GM21529 (cell line): ENCODE data around the gene CNBP.
A peak's percentile ranks its signal among the peaks of the same experiment; 100 is the strongest.

Experiments used
- ATAC-seq: cut with Tn5 transposase; IDR thresholded peaks from one replicate; pipeline ENCODE4 v1.9.1; 2021; ENCODE audit not compliant: unreplicated experiment

CNBP gene

DNA sequence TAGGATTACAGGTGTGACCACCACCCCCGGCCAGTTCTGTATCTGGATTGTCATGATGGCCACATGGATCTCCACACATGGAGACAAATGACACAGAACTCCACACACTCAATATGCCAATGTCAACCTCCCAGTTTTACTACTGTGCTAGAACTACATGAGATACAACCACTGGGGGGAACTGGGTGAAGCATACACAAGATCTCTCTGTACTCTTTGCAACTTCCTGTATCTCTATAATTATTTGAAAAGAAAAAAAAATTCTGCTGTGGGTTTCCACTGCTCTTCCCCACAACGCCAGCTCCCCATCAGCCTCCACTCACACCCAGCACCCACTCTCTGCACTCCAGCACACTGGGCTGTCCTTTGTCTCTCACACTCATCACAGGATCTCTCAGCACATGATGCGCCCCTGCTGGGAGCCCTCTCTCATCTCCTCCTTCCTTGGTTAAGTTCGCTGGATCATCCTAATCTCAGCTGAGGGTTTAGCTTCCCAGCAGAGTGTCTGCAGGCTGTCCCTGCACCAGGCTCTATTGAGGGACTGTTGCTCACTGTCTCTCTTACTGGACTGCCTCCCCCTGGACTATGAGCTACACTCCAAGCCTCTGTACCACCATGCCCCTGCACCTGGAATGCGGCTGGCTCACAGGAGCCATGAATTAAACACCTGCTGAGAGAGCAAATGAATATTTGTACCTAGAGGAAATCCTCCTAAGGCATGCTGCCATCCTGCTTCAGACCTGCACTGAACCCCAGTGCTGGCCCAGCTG lies 51.4 kb downstream of the CNBP start:
- ATAC-seq, result no peak

DNA sequence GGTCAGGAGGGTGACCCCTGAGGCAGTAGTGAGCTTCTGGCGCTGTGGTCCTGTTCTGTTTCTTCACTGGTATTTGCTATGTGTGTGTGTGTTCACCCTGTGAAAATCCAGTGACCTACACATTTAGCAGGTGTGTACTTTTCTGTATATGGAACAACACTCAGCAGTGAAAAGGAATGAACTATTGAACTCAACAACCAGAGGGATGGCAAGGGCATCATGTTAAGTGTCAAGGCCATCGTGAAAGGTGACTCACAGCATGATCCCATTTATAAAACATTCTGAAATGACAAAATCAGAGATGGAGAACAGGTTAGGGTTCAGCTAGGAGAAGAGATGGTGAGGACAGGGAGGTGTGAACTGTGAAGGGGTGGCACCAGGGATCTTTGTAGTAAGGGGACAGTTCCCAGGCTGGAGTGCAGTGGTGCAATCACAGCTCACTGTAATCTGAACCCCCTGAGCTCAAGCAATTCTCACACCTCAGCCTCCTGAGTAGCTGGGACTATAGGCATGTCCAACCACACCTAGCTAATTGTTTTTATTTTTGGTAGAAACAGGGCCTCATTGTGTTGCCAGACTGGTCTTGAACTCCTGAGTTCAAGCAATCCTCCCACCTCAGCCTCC lies 52.1 kb downstream of the CNBP start:
- no peak for ATAC-seq

DNA sequence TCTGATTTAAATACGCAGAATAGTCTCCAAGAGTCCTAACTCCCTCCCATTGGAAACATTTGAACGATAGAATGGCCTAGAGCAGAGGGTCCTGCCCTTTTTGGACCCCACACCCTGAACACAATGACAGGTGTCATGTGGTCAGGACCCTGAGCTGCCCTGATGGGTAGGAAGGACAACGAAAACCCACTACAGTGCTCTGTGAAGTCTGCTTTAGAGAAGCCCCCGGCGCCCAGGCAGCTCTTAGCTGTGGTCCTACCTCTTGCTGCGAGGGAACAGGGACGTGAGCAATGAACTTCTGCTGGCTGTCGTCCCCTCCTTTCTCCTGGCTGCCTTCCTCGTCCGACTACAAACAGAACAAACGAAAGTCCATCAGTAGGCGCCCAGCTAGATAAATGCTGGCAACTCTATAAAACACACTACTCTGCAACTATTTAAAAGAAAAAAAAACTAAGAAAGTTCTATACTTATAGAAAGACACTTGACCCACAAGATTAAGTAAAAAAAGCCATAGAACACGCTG lies 53.3 kb downstream of the CNBP start:
- ATAC-seq, result no peak

DNA sequence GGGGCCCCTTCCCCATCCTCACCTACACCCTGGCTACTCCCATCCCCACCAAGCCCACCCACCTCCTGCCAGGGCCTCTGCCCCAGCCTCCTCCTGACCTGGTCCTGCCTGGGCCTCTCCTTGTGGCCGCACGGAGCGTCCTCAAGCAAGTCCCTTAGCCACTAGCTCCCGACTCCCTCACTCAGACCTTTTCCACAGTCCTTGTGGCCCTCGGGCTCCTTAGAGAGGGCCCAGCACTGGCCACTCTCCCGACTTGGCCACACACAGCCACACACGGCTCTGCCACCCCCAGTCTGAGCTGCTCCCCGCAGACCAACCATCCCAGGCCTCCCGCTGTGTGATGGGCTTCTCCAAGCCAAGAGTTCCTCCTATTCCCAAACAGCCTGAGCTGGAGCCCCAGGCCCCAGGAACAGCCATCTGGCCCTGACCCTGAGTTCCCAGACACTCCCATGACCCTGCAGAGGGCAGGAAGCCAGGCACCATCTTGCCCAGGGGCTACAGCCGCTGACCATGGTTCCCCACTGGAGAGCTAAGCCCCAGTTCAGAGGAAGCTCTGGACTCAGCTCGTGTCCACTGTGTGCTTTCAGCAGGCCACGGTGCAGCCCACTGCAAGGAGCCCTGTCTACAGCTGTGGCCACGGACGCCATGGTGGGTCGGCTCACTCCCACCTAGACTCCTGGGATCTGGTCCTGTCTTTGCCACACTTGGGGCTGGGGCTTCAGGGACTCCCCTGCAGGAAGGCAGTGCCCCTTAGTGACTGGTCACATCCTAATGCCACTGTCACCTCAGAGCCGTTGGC lies 55.1 kb downstream of the CNBP start:
- no peak for ATAC-seq

DNA sequence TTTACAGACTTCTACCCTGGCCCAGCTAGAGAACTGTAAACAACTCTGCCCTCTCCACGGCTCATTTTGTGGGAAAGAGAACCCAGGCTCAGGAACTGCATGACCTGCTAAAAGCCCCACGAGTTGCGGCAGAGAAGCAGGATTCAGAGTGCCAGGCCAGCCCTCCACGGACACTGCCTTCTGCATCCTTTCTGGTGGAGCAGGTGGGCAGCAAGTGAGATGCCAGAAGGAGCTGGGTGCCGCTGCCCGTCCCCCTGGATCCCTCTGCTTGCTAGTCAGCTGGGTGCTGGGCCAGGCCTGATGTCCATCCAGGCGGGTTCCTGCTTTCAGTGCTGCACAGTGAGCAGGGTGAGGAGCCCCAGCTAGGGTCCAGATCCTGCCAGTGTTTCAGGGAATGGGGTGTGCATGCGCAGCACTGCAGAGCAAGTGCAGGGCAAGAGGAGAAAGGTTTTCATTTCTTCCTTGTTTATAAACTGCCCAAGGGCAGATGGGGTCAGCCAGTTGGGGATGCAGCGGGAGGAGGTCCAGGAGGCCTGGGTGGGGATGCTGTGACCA lies 56.9 kb downstream of the CNBP start:
- no peak for ATAC-seq

DNA sequence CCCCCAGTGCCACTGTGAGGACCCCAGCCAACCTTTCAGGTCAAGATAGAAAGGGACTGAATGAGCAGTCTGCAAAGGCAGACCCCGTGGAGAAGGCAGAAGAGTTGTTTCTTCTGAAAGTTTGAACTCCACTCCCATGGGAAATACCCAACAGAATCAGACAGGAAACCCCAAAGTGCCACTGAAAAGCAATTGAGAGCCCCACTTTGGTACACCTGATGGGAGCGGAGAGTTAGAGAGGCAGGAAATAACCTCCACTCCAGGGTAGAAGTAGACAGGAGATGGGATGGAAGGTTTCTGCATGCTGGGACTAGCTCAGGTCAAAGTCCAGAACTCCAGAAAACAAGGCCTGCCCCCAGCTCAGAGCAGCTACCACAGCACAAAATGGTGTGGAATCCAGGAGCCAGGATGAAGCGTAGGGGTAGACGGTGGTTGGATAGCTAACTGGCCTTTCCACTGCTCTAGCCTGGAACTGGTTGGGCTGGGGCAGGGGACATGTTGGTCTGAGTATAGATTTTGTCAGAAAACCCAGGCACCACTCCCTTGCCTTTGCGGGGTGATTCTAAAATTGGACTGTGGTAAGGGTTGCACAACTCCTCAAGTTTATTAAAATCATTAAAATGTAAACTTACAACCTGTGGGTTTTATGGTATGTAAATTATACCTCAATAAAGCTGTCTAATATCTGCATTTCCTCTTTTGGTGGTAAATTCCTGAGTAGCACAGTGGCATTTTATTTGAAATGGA lies 60.2 kb downstream of the CNBP start:
- no peak for ATAC-seq

DNA sequence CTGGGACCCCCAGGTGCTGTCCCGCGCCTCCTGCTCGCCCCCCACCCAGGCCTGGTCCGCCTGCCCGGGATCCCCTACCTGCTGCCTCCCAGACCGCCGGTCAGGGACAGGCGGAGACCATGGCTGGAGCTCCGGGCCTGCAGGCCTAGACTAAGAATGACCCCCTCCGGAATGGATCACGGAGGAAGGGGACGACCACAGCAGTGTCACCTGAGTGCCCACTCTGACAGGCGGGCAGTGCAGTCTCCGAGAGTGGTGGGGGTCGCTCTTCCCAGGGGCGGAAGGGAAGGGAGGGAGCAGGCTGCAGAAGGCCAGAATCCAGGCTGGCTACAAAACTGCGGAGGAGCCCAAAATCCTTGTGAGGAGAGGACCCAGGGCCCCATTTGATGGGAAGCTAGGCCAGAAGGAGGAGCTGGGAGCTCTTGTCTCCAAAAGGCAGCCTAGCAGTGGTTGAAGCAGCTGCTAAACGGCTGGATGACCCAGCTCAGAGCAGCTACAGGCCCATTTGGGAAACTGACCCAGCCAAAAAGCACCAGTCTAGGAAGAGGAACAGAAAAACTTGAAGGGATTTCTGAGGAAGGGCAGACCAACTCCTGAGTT lies 61.2 kb downstream of the CNBP start:
- no peak for ATAC-seq

DNA sequence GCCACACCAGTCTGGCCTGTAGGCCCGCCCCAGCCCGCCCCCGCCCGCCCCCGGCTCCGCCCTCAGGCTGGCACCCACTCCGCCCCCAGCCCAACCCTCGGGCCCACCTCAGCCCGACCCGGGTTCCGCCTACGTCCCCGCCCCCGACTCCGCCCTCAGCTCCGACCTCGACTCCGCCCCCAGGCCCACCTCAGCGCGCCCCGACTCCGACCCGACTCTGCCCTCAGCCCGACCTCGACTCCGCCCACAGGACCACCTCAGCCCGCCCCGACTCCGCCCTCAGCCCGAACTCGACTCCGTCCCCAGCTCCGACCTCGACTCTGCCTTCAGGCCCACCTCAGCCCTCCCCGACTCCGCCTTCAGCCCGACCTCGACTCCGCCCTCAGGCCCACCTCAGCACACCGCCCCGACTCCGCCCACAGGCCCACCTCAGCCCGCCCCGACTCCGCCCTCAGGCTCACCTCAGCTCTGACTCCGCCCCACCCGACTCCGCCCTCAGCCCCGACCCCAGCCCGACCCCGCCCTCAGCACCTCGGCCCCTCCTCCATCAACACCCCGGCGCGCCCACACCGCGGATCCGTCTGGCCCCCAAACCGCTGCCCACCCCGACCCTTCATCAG lies 61.8 kb downstream of the CNBP start, which contains the start of gene RAB43:
Gene RAB43 (minus strand): TSS at position 13 of the 620 bp plus-strand sequence. CDS start 315 bp downstream, outside the sequence.
- peak; percentile 44 for ATAC-seq

DNA sequence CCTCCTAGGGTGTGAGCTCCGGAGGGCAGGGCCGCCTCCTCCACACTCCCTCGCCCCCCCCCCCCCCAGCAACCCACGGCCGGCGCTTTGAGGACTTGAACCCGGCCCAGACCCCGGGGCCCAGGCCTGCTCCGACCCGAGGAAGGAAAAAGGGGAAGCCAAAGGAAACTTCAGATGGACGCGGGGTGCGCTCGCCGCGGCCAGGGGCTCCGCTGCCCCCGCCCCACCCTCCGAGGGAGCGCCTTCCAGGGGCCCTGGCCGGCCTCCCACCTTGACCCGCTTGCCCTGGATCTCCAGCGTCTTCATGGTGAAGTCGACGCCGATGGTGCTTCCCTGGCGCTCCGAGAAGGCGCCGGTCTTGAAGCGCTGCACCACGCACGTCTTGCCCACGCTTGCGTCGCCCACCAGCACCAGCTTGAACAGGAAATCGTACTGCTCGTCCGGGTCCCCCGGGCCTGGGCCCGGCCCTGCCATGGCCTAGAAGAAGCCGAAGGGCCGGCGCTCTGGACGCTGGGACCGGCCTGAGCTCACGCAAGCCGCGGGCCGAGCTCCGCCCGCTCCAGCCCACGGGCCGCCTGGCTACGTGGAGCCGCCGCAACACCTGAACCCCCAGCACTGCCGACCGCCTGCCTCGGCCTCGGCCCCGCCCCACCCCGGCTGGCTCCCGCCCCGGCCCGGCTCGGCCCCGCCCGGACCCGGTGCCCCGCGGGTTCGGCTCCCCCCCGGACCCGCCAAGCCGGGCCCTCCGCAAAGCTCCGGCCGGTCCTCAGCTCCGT lies 62.5 kb downstream of the CNBP start:
- ATAC-seq, result no peak

DNA sequence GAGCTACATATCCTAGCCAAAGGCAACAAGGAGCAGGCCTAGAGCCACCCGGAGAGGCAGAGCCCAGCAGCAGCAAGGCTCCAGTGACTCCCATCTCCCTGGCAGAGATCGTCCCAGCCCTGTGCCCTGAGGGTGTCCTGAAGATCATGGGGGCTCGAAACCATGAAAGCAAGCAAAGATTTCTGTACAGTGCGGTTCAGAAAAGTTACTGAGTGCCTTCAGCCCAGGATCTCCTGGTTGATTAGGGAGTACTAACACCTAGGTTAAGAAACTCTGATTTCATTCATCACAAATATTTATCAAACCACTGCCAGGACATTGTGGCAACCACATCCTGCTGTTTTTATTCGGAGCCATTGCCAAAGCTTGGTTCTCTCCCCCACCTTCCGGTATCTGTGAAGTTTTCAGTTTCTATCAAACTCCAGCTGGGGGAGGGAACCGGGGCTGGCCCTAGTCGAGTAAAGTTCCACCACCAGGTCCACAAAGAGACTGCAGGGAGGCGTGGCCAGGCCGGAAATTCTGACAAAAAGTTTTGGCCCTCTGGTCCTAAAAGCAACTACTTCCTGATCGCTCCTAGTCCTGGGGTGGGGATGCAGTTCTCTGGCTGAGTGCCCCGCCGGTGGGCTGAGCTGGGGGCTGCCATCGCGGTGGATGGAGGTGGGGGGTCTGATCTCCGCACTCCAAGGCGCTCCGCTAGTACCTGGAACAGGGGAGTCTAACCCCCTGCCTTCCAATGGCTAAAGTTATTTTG lies 63.3 kb downstream of the CNBP start:
- peak; percentile 75 for ATAC-seq

DNA sequence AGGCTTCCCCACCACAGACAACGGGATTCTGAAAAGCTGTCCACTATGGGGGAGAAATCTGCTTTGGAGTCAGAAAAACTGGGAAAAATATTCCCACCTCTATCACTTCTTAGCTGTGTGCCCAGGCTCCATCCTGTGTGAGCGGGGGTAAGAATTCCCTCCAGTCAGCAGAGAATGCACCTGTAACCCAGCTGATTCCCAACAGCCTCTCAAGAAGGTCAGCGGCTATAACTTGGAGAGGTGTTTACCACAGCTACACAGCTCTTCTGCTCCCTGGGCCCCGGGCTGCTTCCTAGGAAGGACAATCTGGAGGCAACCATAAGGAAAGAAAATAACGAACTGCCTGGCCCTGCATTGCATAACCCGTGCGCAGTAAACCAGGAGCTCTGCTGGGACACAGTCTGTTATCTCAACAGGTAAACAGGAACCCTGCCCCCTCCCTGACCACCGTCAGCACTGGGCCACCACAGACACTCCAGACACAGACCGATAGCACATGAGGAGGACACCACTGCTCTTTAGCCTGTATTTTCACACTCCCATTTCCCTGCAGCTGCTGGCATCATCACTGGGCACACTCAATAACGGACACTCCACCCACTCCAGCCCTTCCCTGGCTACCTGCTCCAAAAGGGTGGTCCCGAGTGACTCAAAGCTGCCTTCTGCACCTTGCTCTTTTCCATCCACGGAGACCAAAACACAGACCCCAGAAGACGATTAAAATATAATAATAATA lies 64.2 kb downstream of the CNBP start:
- no peak for ATAC-seq

DNA sequence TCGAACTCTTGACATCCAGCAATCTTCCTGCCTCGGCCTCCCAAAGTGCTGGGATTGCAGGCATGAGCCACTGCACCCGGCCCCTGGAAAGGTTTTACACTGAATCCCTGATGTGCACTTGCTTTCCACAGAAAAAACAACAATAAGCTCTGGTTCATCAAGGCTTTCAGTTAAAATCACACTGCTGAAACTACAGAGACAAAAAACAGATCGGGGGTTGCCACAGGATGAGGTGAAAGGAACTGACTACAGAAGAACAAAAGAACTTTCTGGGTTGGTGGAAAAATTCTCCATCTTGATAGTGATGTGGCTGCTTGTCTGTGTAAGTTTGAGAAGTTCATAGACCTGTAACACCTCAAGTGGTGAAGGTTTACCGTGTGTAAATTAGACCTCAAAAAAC lies 65.0 kb downstream of the CNBP start:
- ATAC-seq, result no peak
